Keratinocyte (primary cell): ENCODE results near the gene HSDL1. TPM values are rescaled to one million over a fixed set of nuclear protein-coding genes. Genes with fewer than 3 reads are reported as not detected.

Experiments
- DNase-seq: peaks from one replicate; pipeline ENCODE4 v3.0.0-alpha.2; 2011; ENCODE audit warnings: low read depth, missing footprints, low spot score
- FAIRE-seq: peaks from 2 replicates; lab custom pipeline; 2011; peaks lifted over from hg19 to GRCh38; lab: Jason Lieb, UNC
- H2AFZ ChIP-seq: 2 replicates; pipeline ENCODE4 v1.6.0; 2012; ENCODE audit warnings: low read length, control low read depth, inconsistent platforms; ENCODE audit not compliant: control insufficient read depth
- H3K27ac ChIP-seq: 2 replicates; pipeline ENCODE4 v1.5.1; 2011; ENCODE audit warnings: low read length; ENCODE audit not compliant: control insufficient read depth, insufficient read depth
- H3K27me3 ChIP-seq: 3 replicates; pipeline ENCODE4 v1.6.0; 2011; ENCODE audit warnings: low read length; ENCODE audit not compliant: control insufficient read depth, insufficient read depth; ENCODE audit errors: extremely low read depth
- H3K36me3 ChIP-seq, 2 experiments: 2 replicates in 1 of 2; 3 replicates in 1 of 2; pipeline ENCODE4 v1.5.1; 2011; ENCODE audit warnings: low read length in 2 of 2, mild to moderate bottlenecking in 1 of 2; ENCODE audit not compliant: control insufficient read depth in 2 of 2, insufficient read depth in 2 of 2; ENCODE audit errors: extremely low read depth in 1 of 2
- H3K4me1 ChIP-seq: 3 replicates; pipeline ENCODE4 v1.5.1; 2011; ENCODE audit warnings: low read length; ENCODE audit not compliant: control insufficient read depth, insufficient read depth; ENCODE audit errors: extremely low read depth
- H3K4me2 ChIP-seq: 3 replicates; pipeline ENCODE4 v1.6.0; 2011; ENCODE audit warnings: low read depth, low read length; ENCODE audit not compliant: control insufficient read depth, insufficient read depth; ENCODE audit errors: extremely low read depth
- H3K4me3 ChIP-seq, 3 experiments: fragments of 200-600 bp in 1 of 3; sonication (generic) in 1 of 3; 2 replicates in 2 of 3; 3 replicates in 1 of 3; pipeline ENCODE4 v1.5.1; 2011 to 2016; ENCODE audit warnings: low read length in 3 of 3, mild to moderate bottlenecking in 3 of 3, control low read depth in 2 of 3, inconsistent platforms in 1 of 3, low read depth in 1 of 3, mixed read lengths in 1 of 3, mixed run types in 1 of 3, moderate library complexity in 1 of 3; ENCODE audit not compliant: control insufficient read depth in 2 of 3, insufficient read depth in 2 of 3; ENCODE audit errors: extremely low read depth in 1 of 3
- H3K79me2 ChIP-seq: 2 replicates; pipeline ENCODE4 v1.6.0; 2012; ENCODE audit warnings: low read length; ENCODE audit not compliant: control insufficient read depth, insufficient read depth
- H3K9ac ChIP-seq: 3 replicates; pipeline ENCODE4 v1.6.0; 2011; ENCODE audit warnings: low read length; ENCODE audit not compliant: control insufficient read depth, insufficient read depth; ENCODE audit errors: extremely low read depth
- H3K9me1 ChIP-seq: 3 replicates; pipeline ENCODE4 v1.6.0; 2011; ENCODE audit warnings: low read length; ENCODE audit not compliant: control insufficient read depth, insufficient read depth; ENCODE audit errors: extremely low read depth
- H3K9me3 ChIP-seq: 2 replicates; pipeline ENCODE4 v1.5.1; 2012; ENCODE audit warnings: low read depth, low read length; ENCODE audit not compliant: control insufficient read depth
- H4K20me1 ChIP-seq: 3 replicates; pipeline ENCODE4 v1.6.0; 2011; ENCODE audit warnings: low read length; ENCODE audit not compliant: control insufficient read depth, insufficient read depth; ENCODE audit errors: extremely low read depth
- CTCF ChIP-seq, 3 experiments: IDR thresholded peaks in 1 of 3; conservative IDR thresholded peaks in 1 of 3; optimal IDR thresholded peaks in 1 of 3; 2 replicates in 2 of 3; 3 replicates in 1 of 3; pipeline versions ENCODE3 to v1.5.1; 2011; ENCODE audit warnings: low read length in 3 of 3, mild to moderate bottlenecking in 3 of 3, moderate library complexity in 2 of 3, control low read depth in 1 of 3, inconsistent platforms in 1 of 3; ENCODE audit not compliant: insufficient read depth in 2 of 3; ENCODE audit errors: extremely low read depth in 1 of 3
- EZH2 ChIP-seq: IDR thresholded peaks from one replicate; pipeline ENCODE4 v1.6.1; 2012; ENCODE audit warnings: inconsistent platforms, mild to moderate bottlenecking, low read length, moderate library complexity
- dilution Hi-C: fragments of 300-500 bp; cut with MboI; formaldehyde crosslinking; loops from one replicate; pipeline ENCODE4 v1.7.0; 2020; ENCODE audit warnings: low sequenced_read_pairs; ENCODE audit not compliant: extremely low pct_ligation_motif_present
- polyA plus RNA-seq, 5 experiments: library from polyadenylated mRNA; depleted of rRNA in 3 of 5; stranded (reverse) in 3 of 5; stranded (forward) in 1 of 5; unstranded in 1 of 5; fragments of >200 nt; gene quantifications; 1 replicate in 1 of 5; 2 replicates in 3 of 5; 3 replicates in 1 of 5; pipeline versions ENCODE4 v1.2.1 to v1.2.3, GENCODE V29; 2011 to 2012; ENCODE audit warnings: missing spikeins in 2 of 5, low read depth in 1 of 5, low replicate concordance in 1 of 5

The HSDL1 gene
- polyA plus RNA-seq, 1 donor (not counting 4 experiments of a cell fraction or from before 2014, with no cell fraction given), result 18.1 TPM

DNA sequence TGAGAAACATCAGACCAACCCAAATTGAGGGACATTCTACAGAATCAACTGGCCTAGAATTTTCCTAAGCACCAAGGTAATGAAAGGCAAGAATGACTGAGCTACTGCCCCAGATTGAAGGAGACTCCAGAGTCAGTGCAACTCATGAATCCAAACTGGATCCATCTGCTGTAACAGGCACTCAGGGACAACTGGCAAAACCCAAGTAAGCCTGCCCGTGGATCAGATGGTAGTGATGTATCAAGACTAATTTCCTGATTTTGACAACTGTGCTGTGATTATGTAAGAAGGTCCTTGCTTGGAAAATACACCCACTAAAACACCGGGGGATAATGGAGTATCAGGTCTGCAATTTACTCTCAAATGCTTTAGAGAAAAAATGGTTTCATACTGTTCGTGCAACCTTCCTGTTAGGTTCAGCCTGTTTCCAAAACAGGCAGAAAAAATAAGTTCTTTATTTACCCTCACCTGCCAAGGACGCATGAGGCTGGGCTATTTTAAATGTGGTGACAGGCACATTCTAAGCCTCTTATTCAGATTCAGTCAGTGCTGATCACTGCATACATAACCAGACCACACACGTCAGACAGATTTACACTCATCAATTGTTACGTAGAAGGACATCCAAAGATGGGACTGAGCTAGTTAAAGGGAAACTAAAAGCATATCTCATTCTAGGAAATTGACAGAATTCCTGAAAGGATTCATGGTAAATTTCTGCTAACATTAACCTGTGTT, 35.2 kb downstream of the HSDL1 start:
- dilution Hi-C loops, result no loop called here
- Histone ChIP-seq H3K79me2 (peaks cover 87% of the 10 kb centered on the region), H3K9ac (no peak overlapping the region), H4K20me1 (peaks cover 7% of the 10 kb centered on the region), H3K27me3 (no peaks in the 10 kb centered on the region), H3K36me3 (peaks cover 0 to 7% of the 10 kb centered on the region in 2 experiments), H3K4me2 (no peak overlapping the region), H3K9me1 (peaks cover 3% of the 10 kb centered on the region), H3K27ac (no peak overlapping the region), H2AFZ (no peak overlapping the region), H3K9me3 (no peaks in the 10 kb centered on the region), H3K4me1 (no peaks in the 10 kb centered on the region), H3K4me3 (no peak overlapping the region)
- no peak for DNase-seq
- TF ChIP-seq EZH2, result no peak
- TF ChIP-seq CTCF (optimal IDR thresholded peaks at IDR 0.05 in 1 of 3, IDR thresholded peaks at IDR 0.05 in 1 of 3, conservative IDR thresholded peaks at IDR 0.05 in 1 of 3; ENCODE audit: extremely low read depth in 1 of 3, insufficient read depth in 2 of 3, low read length in 3 of 3), result no peak
- FAIRE-seq, result no peak

DNA sequence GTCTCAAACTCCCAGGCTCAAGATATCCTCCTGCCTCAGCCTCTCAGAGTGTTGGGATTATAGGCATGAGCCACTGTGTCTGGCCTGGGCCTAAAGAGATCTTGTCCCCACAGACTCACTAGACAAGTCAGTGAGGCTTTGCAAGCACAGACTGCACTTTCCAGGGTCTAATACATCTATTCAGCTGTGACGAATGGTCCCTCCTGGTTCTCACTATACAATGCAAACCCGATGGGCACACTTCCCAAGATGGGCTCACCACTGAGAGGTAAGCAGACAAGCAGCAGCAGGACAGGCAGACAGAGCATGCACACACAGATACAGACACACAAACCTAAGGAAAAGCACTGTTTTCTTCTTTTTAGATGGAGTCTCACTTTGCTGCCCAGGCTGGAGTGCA, 37.1 kb downstream of the HSDL1 start:
- Histone ChIP-seq H3K36me3 (peaks cover 0 to 7% of the 10 kb centered on the region in 2 experiments), H2AFZ (no peak overlapping the region), H3K27ac (no peak overlapping the region), H3K9me3 (no peaks in the 10 kb centered on the region), H3K9ac (no peak overlapping the region), H3K4me2 (no peak overlapping the region), H4K20me1 (peaks cover 9% of the 10 kb centered on the region), H3K4me1 (peaks cover 11% of the 10 kb centered on the region), H3K27me3 (no peaks in the 10 kb centered on the region), H3K9me1 (peaks cover 3% of the 10 kb centered on the region), H3K4me3 (no peak overlapping the region), H3K79me2 (peaks cover 82% of the 10 kb centered on the region)
- dilution Hi-C loops, result no loop called here
- TF ChIP-seq EZH2 (no peak), CTCF (optimal IDR thresholded peaks at IDR 0.05 in 1 of 3, IDR thresholded peaks at IDR 0.05 in 1 of 3, conservative IDR thresholded peaks at IDR 0.05 in 1 of 3; ENCODE audit: extremely low read depth in 1 of 3, insufficient read depth in 2 of 3, low read length in 3 of 3) (no peak)
- FAIRE-seq (no peak), DNase-seq (no peak)
